IMR-90 (cell line): ENCODE data around the gene PMM2. TPM values are rescaled to one million over a fixed set of nuclear protein-coding genes. Genes with fewer than 3 reads are reported as not detected.

Source experiments
- ATAC-seq: fragments of 200-7000 bp; cut with Tn5 transposase; 2 replicates; pipeline ENCODE4 v1.9.1; 2020; ENCODE audit warnings: low read depth, mild to moderate bottlenecking, moderate library complexity
- BruUV-seq: library from RNA; stranded (reverse); fragments of 400-500 nt; replicated peaks from 2 replicates; lab custom pipeline; 2021; lab: Mats Ljungman, UMichigan
- CTCF ChIA-PET: fragments of 300-600 bp; formaldehyde crosslinking; extraction: SDS; loops from one replicate; lab custom pipeline; 2021; ENCODE audit warnings: antibody characterized with exemption; lab: Yijun Ruan, JAX
- POLR2A ChIA-PET: fragments of 300-600 bp; sonication (Branson Sonifier 250); formaldehyde crosslinking; loops from one replicate; lab custom pipeline; 2022; ENCODE audit warnings: antibody characterized with exemption; ENCODE audit not compliant: unreplicated experiment; lab: Charles Lee
- DNase-seq: peaks from one replicate; pipeline ENCODE4 v3.0.0; 2013
- H2AFZ ChIP-seq: replicated peaks from 2 replicates; pipeline ENCODE3; 2013; ENCODE audit warnings: low read length, mild to moderate bottlenecking; ENCODE audit not compliant: poor library complexity
- H2AK5ac ChIP-seq: 2 replicates; pipeline ENCODE4 v1.6.1; 2013; ENCODE audit warnings: low read depth, low read length, inconsistent platforms
- H2AK9ac ChIP-seq: replicated peaks from 2 replicates; pipeline ENCODE3; 2013; ENCODE audit warnings: mild to moderate bottlenecking, low read depth, low read length, moderate library complexity; ENCODE audit not compliant: poor library complexity
- H2BK120ac ChIP-seq: 2 replicates; pipeline ENCODE4 v1.6.1; 2013; ENCODE audit warnings: low read depth, low read length, inconsistent platforms
- H2BK15ac ChIP-seq: 3 replicates; pipeline ENCODE4 v1.6.1; 2013; ENCODE audit warnings: low read depth, low read length, inconsistent platforms
- H2BK20ac ChIP-seq: 2 replicates; pipeline ENCODE4 v1.6.1; 2013; ENCODE audit warnings: low read depth, mild to moderate bottlenecking, inconsistent platforms, low read length, moderate library complexity
- H2BK5ac ChIP-seq: 2 replicates; pipeline ENCODE4 v1.6.1; 2013; ENCODE audit warnings: mild to moderate bottlenecking, low read depth, low read length, inconsistent platforms; ENCODE audit not compliant: poor library complexity, severe bottlenecking
- H3K14ac ChIP-seq: replicated peaks from 2 replicates; pipeline ENCODE4 v1.6.1; 2013; ENCODE audit warnings: low read depth, low read length, inconsistent platforms
- H3K18ac ChIP-seq: 2 replicates; pipeline ENCODE4 v1.6.1; 2013; ENCODE audit warnings: low read depth, low read length, control low read depth
- H3K23ac ChIP-seq: 2 replicates; pipeline ENCODE4 v1.6.1; 2013; ENCODE audit warnings: low read depth, low read length, inconsistent platforms
- H3K27ac ChIP-seq: 2 replicates; pipeline ENCODE4 v1.5.1; 2013; ENCODE audit warnings: mild to moderate bottlenecking, control low read depth, low read length; ENCODE audit not compliant: insufficient read depth
- H3K27me3 ChIP-seq: 2 replicates; pipeline ENCODE4 v1.6.1; 2013; ENCODE audit warnings: low read length; ENCODE audit not compliant: control insufficient read depth, insufficient read depth
- H3K36me3 ChIP-seq: 2 replicates; pipeline ENCODE4 v1.6.1; 2013; ENCODE audit warnings: low read length, mixed read lengths; ENCODE audit not compliant: control insufficient read depth, insufficient read depth
- H3K4ac ChIP-seq: 2 replicates; pipeline ENCODE4 v1.6.1; 2013; ENCODE audit warnings: low read depth, low read length, inconsistent platforms
- H3K4me1 ChIP-seq: 2 replicates; pipeline ENCODE4 v1.6.1; 2013; ENCODE audit warnings: low read length, mixed read lengths; ENCODE audit not compliant: control insufficient read depth, insufficient read depth
- H3K4me2 ChIP-seq: 2 replicates; pipeline ENCODE4 v1.6.1; 2013; ENCODE audit warnings: low read depth, mild to moderate bottlenecking, control low read depth, low read length, moderate library complexity
- H3K4me3 ChIP-seq: 2 replicates; pipeline ENCODE4 v1.5.1; 2013; ENCODE audit warnings: low read depth, mild to moderate bottlenecking, control low read depth, low read length, moderate library complexity; ENCODE audit not compliant: insufficient read depth
- H3K56ac ChIP-seq: 2 replicates; pipeline ENCODE4 v1.6.1; 2013; ENCODE audit warnings: low read length, inconsistent platforms; ENCODE audit not compliant: insufficient read depth; ENCODE audit errors: extremely low read depth
- H3K79me1 ChIP-seq, 2 experiments: 2 replicates each; pipeline ENCODE4 v1.6.1; 2013; ENCODE audit warnings: low read length in 2 of 2, inconsistent platforms in 1 of 2, low read depth in 1 of 2
- H3K9ac ChIP-seq: 2 replicates; pipeline ENCODE4 v1.6.1; 2013; ENCODE audit warnings: low read depth, low read length, control low read depth
- H3K9me1 ChIP-seq: 2 replicates; pipeline ENCODE4 v1.6.1; 2013; ENCODE audit warnings: low read length, inconsistent platforms; ENCODE audit not compliant: insufficient read depth
- H3K9me3 ChIP-seq: 2 replicates; pipeline ENCODE4 v1.6.1; 2013; ENCODE audit warnings: low read length; ENCODE audit not compliant: control insufficient read depth, insufficient read depth
- H4K20me1 ChIP-seq: 2 replicates; pipeline ENCODE4 v1.6.1; 2013; ENCODE audit warnings: low read length, inconsistent platforms; ENCODE audit not compliant: insufficient read depth
- H4K5ac ChIP-seq: 2 replicates; pipeline ENCODE4 v1.6.1; 2013; ENCODE audit warnings: mild to moderate bottlenecking, low read depth, low read length, control low read depth
- H4K8ac ChIP-seq, 2 experiments: 2 replicates each; pipeline ENCODE4 v1.6.1; 2013; ENCODE audit warnings: low read depth in 2 of 2, low read length in 2 of 2, control low read depth in 1 of 2, inconsistent platforms in 1 of 2
- H4K91ac ChIP-seq: 2 replicates; pipeline ENCODE4 v1.6.1; 2013; ENCODE audit warnings: low read depth, low read length, inconsistent platforms; ENCODE audit not compliant: insufficient read depth
- BHLHE40 ChIP-seq: fragments of 150-350 bp; IDR thresholded peaks from 2 replicates; pipeline ENCODE4 v1.6.1; 2016; ENCODE audit warnings: mild to moderate bottlenecking, low read depth, low read length
- ELK1 ChIP-seq: fragments of 150-350 bp; IDR thresholded peaks from 2 replicates; pipeline ENCODE4 v1.6.1; 2016; ENCODE audit warnings: low read depth, mild to moderate bottlenecking, low read length, moderate library complexity, borderline replicate concordance
- POLR2A ChIP-seq: IDR thresholded peaks from 2 replicates; pipeline ENCODE4 v1.6.1; 2012; ENCODE audit warnings: mild to moderate bottlenecking, low read depth, low read length
- RFX5 ChIP-seq: IDR thresholded peaks from 2 replicates; pipeline ENCODE4 v1.8.0; 2012; ENCODE audit warnings: low read depth, mild to moderate bottlenecking, low read length, moderate library complexity
- USF2 ChIP-seq: fragments of 150-350 bp; IDR thresholded peaks from 2 replicates; pipeline ENCODE4 v1.6.1; 2017; ENCODE audit warnings: mild to moderate bottlenecking, antibody characterized with exemption, low read length, low read depth
- WGBS, 2 experiments: methylation state at CpG; one replicate each; pipeline versions ENCODE4 v1.1.5 to v1.1.7; 2013; ENCODE audit warnings: missing lambda C conversion rate in 2 of 2; ENCODE audit not compliant: insufficient read length in 1 of 2; ENCODE audit errors: extremely low coverage in 2 of 2; 5-methylcytosine and 5-hydroxymethylcytosine counted together
- dilution Hi-C: fragments of 300-500 bp; cut with HindIII; formaldehyde crosslinking; loops from one replicate; pipeline ENCODE4 v1.14.3; 2018; ENCODE audit warnings: low sequenced_read_pairs; ENCODE audit not compliant: unreplicated experiment
- in situ Hi-C: fragments of 300-500 bp; cut with MboI; formaldehyde crosslinking; loops from 3 replicates; pipeline ENCODE4 v1.14.3; 2019; ENCODE audit warnings: low sequenced_read_pairs, inconsistent platforms, mixed read lengths
- intact Hi-C: fragments of 100-400 bp; cut with micrococcal nuclease; formaldehyde crosslinking; loops from 2 replicates; pipeline ENCODE4 v1.10.0; 2022
- polyA plus RNA-seq, 3 experiments: library from polyadenylated mRNA; depleted of rRNA; stranded (reverse); fragments of >200 nt; gene quantifications; 2 replicates each; pipeline ENCODE4 v1.2.3, GENCODE V29; 2012; ENCODE audit warnings: low replicate concordance in 1 of 3
- total RNA-seq: library from RNA; depleted of rRNA; stranded (reverse); fragments of >200 nt; gene quantifications from 2 replicates; pipeline ENCODE4 v1.2.3, GENCODE V29; 2012
- TF ChIP-seq, protein P1 (sequence below): conservative IDR thresholded peaks from 2 replicates; pipeline ENCODE4 v1.5.1; 2012; ENCODE audit warnings: mild to moderate bottlenecking, low read depth, low read length, improper control_type of control experiment

PMM2 gene
- total and polyA plus RNA-seq, 2 of the 4 experiments (the other 2 are of a cell fraction), result 25.8 to 38.9 TPM

GRCh38 chr16:8854298-8854948 is 56.8 kb downstream of the PMM2 start:
- 100% methylated on average over 1 of the region's 9 CpGs; no CpG with 5 or more reads in 1 of the 2 experiments for WGBS, 2 experiments
- BruUV-seq, result no TSS peak
- Histone ChIP-seq H3K4ac (no peak overlapping the region), H2BK15ac (no peak overlapping the region), H3K14ac (no peak overlapping the region), H3K56ac (no peak overlapping the region), H3K4me2 (no peak overlapping the region), H4K8ac (no peak overlapping the region), H3K4me1 (peaks cover 14% of the 10 kb centered on the region), H2BK20ac (no peak overlapping the region), H3K4me3 (no peak overlapping the region), H3K23ac (no peak overlapping the region), H3K79me1 (peaks cover 30 to 78% of the 10 kb centered on the region in 2 experiments; a peak in 3 of 4 replicates), H3K27me3 (no peaks in the 10 kb centered on the region), H2AFZ (no peak overlapping the region), H3K9me3 (no peaks in the 10 kb centered on the region), H2AK5ac (no peak overlapping the region), H2BK120ac (no peak overlapping the region), H3K18ac (no peak overlapping the region), H4K91ac (no peak overlapping the region), H2BK5ac (no peak overlapping the region), H2AK9ac (no peak overlapping the region), H3K36me3 (peaks cover 79% of the 10 kb centered on the region), H4K20me1 (peaks cover 60% of the 10 kb centered on the region), H3K9me1 (peaks cover 13% of the 10 kb centered on the region), H4K5ac (no peak overlapping the region), H3K9ac (no peak overlapping the region), H3K27ac (no peak overlapping the region)
- intact Hi-C loops, result no loop called here
- ChIA-PET CTCF (interaction anchor here (0.8 kb wide), 1 partner anchor 48 kb away, joined by 3 read pairs; no protein-coding TSS in a partner anchor), POLR2A (no interaction called here)
- dilution Hi-C loops, result no loop called here
- in situ Hi-C loops, result no loop called here
- ATAC-seq (no peak), DNase-seq (no peak)
- no peak for TF ChIP-seq BHLHE40
- TF ChIP-seq POLR2A, result no peak
- TF ChIP-seq, protein P1, sequence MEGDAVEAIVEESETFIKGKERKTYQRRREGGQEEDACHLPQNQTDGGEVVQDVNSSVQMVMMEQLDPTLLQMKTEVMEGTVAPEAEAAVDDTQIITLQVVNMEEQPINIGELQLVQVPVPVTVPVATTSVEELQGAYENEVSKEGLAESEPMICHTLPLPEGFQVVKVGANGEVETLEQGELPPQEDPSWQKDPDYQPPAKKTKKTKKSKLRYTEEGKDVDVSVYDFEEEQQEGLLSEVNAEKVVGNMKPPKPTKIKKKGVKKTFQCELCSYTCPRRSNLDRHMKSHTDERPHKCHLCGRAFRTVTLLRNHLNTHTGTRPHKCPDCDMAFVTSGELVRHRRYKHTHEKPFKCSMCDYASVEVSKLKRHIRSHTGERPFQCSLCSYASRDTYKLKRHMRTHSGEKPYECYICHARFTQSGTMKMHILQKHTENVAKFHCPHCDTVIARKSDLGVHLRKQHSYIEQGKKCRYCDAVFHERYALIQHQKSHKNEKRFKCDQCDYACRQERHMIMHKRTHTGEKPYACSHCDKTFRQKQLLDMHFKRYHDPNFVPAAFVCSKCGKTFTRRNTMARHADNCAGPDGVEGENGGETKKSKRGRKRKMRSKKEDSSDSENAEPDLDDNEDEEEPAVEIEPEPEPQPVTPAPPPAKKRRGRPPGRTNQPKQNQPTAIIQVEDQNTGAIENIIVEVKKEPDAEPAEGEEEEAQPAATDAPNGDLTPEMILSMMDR, result no peak
- no peak for TF ChIP-seq USF2
- no peak for TF ChIP-seq RFX5
- no peak for TF ChIP-seq ELK1
